K562 (cell line): ENCODE results near the gene MYRFL. TPM values are rescaled to one million over a fixed set of nuclear protein-coding genes. Genes with fewer than 3 reads are reported as not detected.
A peak's percentile ranks its signal among the peaks of the same experiment; 100 is the strongest.

ENCODE experiments used
- ATAC-seq: fragments of 200-7000 bp; cut with Tn5 transposase; 3 replicates; pipeline ENCODE4 v1.9.1; 2020; ENCODE audit warnings: moderate library complexity
- BruUV-seq: library from RNA; stranded (reverse); fragments of 400-500 nt; replicated peaks from 2 replicates; lab custom pipeline; 2021; lab: Mats Ljungman, UMichigan
- CTCF ChIA-PET: fragments of 300-600 bp; formaldehyde crosslinking; extraction: SDS; loops from one replicate; lab custom pipeline; 2021; ENCODE audit warnings: low intra/inter-chr PET ratio; lab: Yijun Ruan, JAX
- POLR2A ChIA-PET: fragments of 300-600, 350-650 bp; sonication (Branson Sonifier 250); formaldehyde crosslinking; extraction: SDS; loops from one replicate; lab custom pipeline; 2021; ENCODE audit warnings: antibody characterized with exemption, inconsistent platforms; lab: Yijun Ruan, JAX
- DNase-seq, 4 experiments: peaks; one replicate each; pipeline versions ENCODE4 v3.0.0 to v3.0.0-alpha.2; 2011 to 2018; ENCODE audit warnings: low spot score in 3 of 4, mixed read lengths in 3 of 4; ENCODE audit errors: extremely low read depth in 1 of 4
- FAIRE-seq: peaks from 2 replicates; lab custom pipeline; 2011; peaks lifted over from hg19 to GRCh38; lab: Jason Lieb, UNC
- H2AFZ ChIP-seq: 2 replicates; pipeline ENCODE4 v1.6.0; 2011; ENCODE audit warnings: low read depth, low read length, control low read depth, inconsistent platforms
- H3K27ac ChIP-seq: fragments of 200-600 bp; 3 replicates; pipeline ENCODE4 v1.8.0; 2011; ENCODE audit warnings: low read depth, mild to moderate bottlenecking, control low read depth, inconsistent platforms, low read length, moderate library complexity, mixed read lengths; ENCODE audit errors: extremely low read depth
- H3K27me3 ChIP-seq, 2 experiments: fragments of 300-600 bp in 1 of 2; 2 replicates in 1 of 2; 3 replicates in 1 of 2; pipeline versions ENCODE4 v1.6.0 to v1.8.0; 2011; ENCODE audit warnings: inconsistent platforms in 2 of 2, low read length in 2 of 2, mild to moderate bottlenecking in 1 of 2, mixed read lengths in 1 of 2, moderate library complexity in 1 of 2; ENCODE audit not compliant: control insufficient read depth in 2 of 2, insufficient read depth in 2 of 2
- H3K36me3 ChIP-seq: fragments of 300-600 bp; 3 replicates; pipeline ENCODE4 v1.8.0; 2011; ENCODE audit warnings: mild to moderate bottlenecking, low read length, inconsistent platforms; ENCODE audit not compliant: control insufficient read depth, insufficient read depth
- H3K4me1 ChIP-seq, 2 experiments: fragments of 200-600 bp in 1 of 2; replicated peaks in 1 of 2; 2 replicates in 1 of 2; 3 replicates in 1 of 2; pipeline versions ENCODE4 v1.5.1 to v1.8.0; 2011; ENCODE audit warnings: inconsistent platforms in 2 of 2, low read length in 2 of 2, mild to moderate bottlenecking in 1 of 2, mixed read lengths in 1 of 2, moderate library complexity in 1 of 2; ENCODE audit not compliant: control insufficient read depth in 2 of 2, insufficient read depth in 2 of 2
- H3K4me2 ChIP-seq: 2 replicates; pipeline ENCODE4 v1.6.1; 2011; ENCODE audit warnings: low read length, control low read depth, inconsistent platforms, mixed read lengths; ENCODE audit not compliant: insufficient read depth
- H3K4me3 ChIP-seq: fragments of 200-600 bp; sonication (generic), shearing (Covaris generic); 2 replicates; pipeline ENCODE4 v1.5.1; 2016; ENCODE audit warnings: control low read depth, inconsistent platforms
- H3K79me2 ChIP-seq: fragments of 200-600 bp; 3 replicates; pipeline ENCODE4 v1.8.0; 2011; ENCODE audit warnings: low read length, inconsistent platforms; ENCODE audit not compliant: control insufficient read depth, insufficient read depth
- H3K9ac ChIP-seq, 2 experiments: 2 replicates each; pipeline versions ENCODE4 v1.6.0 to v1.6.1; 2011; ENCODE audit warnings: low read depth in 2 of 2, low read length in 2 of 2, control low read depth in 1 of 2, inconsistent platforms in 1 of 2, mild to moderate bottlenecking in 1 of 2, mixed read lengths in 1 of 2; ENCODE audit not compliant: insufficient read depth in 1 of 2
- H3K9me1 ChIP-seq: one replicate; pipeline ENCODE4 v1.6.0; 2011; ENCODE audit warnings: inconsistent platforms, mild to moderate bottlenecking, low read length, moderate library complexity; ENCODE audit not compliant: control insufficient read depth, insufficient read depth
- H3K9me3 ChIP-seq: replicated peaks from 2 replicates; pipeline ENCODE4 v1.5.1; 2011; ENCODE audit warnings: low read depth, low read length, inconsistent platforms; ENCODE audit not compliant: control insufficient read depth, insufficient read depth
- H4K20me1 ChIP-seq: replicated peaks from 2 replicates; pipeline ENCODE4 v1.6.1; 2011; ENCODE audit warnings: low read length, inconsistent platforms, mixed read lengths; ENCODE audit not compliant: control insufficient read depth, insufficient read depth
- CBFA2T3 ChIP-seq: fragments of 450-650 bp; IDR thresholded peaks from 2 replicates; pipeline ENCODE4 v1.6.1; 2017
- PKNOX1 ChIP-seq: fragments of 450-650 bp; IDR thresholded peaks from 2 replicates; pipeline ENCODE4 v1.6.1; 2016
- SRF ChIP-seq, 2 experiments: fragments of 250-450, 450-650 bp in 1 of 2; sonication (Bioruptor Pico) in 1 of 2; sonication (generic) in 1 of 2; formaldehyde crosslinking; IDR thresholded peaks; 2 replicates each; pipeline versions ENCODE4 v1.5.0 to v1.5.1; 2020 to 2022; ENCODE audit warnings: mild to moderate bottlenecking in 1 of 2, missing genetic modification reagents in 1 of 2
- STAG1 ChIP-seq: sonication (generic); formaldehyde crosslinking; IDR thresholded peaks from 2 replicates; pipeline ENCODE4 v1.5.0; 2020; ENCODE audit warnings: missing genetic modification reagents, borderline replicate concordance
- TCF7 ChIP-seq: sonication (generic); IDR thresholded peaks from 2 replicates; pipeline ENCODE4 v1.6.1; 2016; ENCODE audit warnings: antibody characterized with exemption, borderline replicate concordance
- ZNF217 ChIP-seq: sonication (generic); formaldehyde crosslinking; IDR thresholded peaks from 2 replicates; pipeline ENCODE4 v1.8.0; 2022; ENCODE audit warnings: mild to moderate bottlenecking, missing genetic modification reagents
- ZNF707 ChIP-seq: fragments of 250-450 bp; sonication (Bioruptor Pico); conservative IDR thresholded peaks from 2 replicates; pipeline ENCODE4 v1.8.0; 2022; ENCODE audit warnings: inconsistent platforms, mild to moderate bottlenecking, moderate library complexity
- WGBS: fragments of 100-300 bp; shearing (Covaris generic); methylation state at CpG from one replicate; pipeline ENCODE4 v1.1.6; 2016; ENCODE audit warnings: low coverage, mixed read lengths; ENCODE audit not compliant: insufficient coverage; ENCODE audit errors: missing lambda C conversion rate; 5-methylcytosine and 5-hydroxymethylcytosine counted together
- in situ Hi-C: fragments of 300-500 bp; cut with MboI; formaldehyde crosslinking; loops from 4 replicates; pipeline ENCODE4 v1.15.0; 2018; ENCODE audit warnings: inconsistent platforms, mixed read lengths
- intact Hi-C: fragments of 100-400 bp; cut with micrococcal nuclease; formaldehyde crosslinking; loops from 2 replicates; pipeline ENCODE4 v1.14.2; 2022
- polyA plus RNA-seq, 8 experiments: library from polyadenylated mRNA; depleted of rRNA in 4 of 8; stranded (reverse) in 5 of 8; unstranded in 3 of 8; fragments of >200 nt; fragmentation: Nextera tagmentation in 2 of 8; fragmentation: Illumina TruSeq in 1 of 8; extraction: Ambion mirVana in 2 of 8; extraction: Trizol in 1 of 8; gene quantifications; 2 replicates each; pipeline versions ENCODE4 v1.2.1 to v1.2.3, GENCODE V29; 2011 to 2014; ENCODE audit warnings: inconsistent platforms in 1 of 8, missing spikeins in 1 of 8
- total RNA-seq, 7 experiments: library from RNA; depleted of rRNA in 6 of 7; stranded (reverse); fragments of >200 nt in 6 of 7; fragmentation: Illumina TruSeq in 2 of 7; extraction: Trizol in 2 of 7; gene quantifications; 2 replicates each; pipeline versions ENCODE4 v1.2.1 to v1.2.3, GENCODE V29; 2011 to 2021; ENCODE audit warnings: low replicate concordance in 1 of 7

Gene MYRFL
- total and polyA plus RNA-seq, 9 of the 15 experiments (the other 6 are each of a cell fraction or from before 2014, with no cell fraction given), result not detected

- no TSS peak for BruUV-seq
- H3K9ac ChIP-seq, result no peak overlapping the region
- ChIA-PET CTCF (no interaction called here), POLR2A (interaction anchor here (0.6 kb wide), 1 partner anchor 540 kb away, joined by 4 read pairs; no protein-coding TSS in a partner anchor)
- DNase-seq (no peak), ATAC-seq (no peak), FAIRE-seq (no peak)
- no peaks in the 10 kb centered on the region for H3K9me3 ChIP-seq
- H4K20me1 ChIP-seq, result no peaks in the 10 kb centered on the region
- H3K9me1 ChIP-seq, result no peaks in the 10 kb centered on the region
- WGBS, result 0% methylated on average over 2 of the region's 2 CpGs
- no peak overlapping the region for H3K27ac ChIP-seq
- H3K79me2 ChIP-seq, result no peaks in the 10 kb centered on the region
- no peaks in the 10 kb centered on the region for H3K27me3 ChIP-seq
- H3K4me2 ChIP-seq, result no peak overlapping the region
- in situ Hi-C loops, result no loop called here
- no peak overlapping the region for H3K4me3 ChIP-seq
- H3K36me3 ChIP-seq, result no peaks in the 10 kb centered on the region
- TF ChIP-seq ZNF707 (CRISPR knock-in tag) (peak; percentile 84), SRF (CRISPR knock-in tag; IDR thresholded peaks at IDR 0.05) (no peak)
- TF ChIP-seq, all 486 proteins: peak for 1
- H2AFZ ChIP-seq, result no peak overlapping the region
- intact Hi-C loops, result no loop called here
- H3K4me1 ChIP-seq, result no peaks in the 10 kb centered on the region
Observed at GRCh38 chr12:69918287-69918686, 93.3 kb downstream of the MYRFL start.

GRCh38 chr12:69919495-69919894 is 94.5 kb downstream of the MYRFL start:
- H3K9me3 ChIP-seq, result no peaks in the 10 kb centered on the region
- no peak overlapping the region for H2AFZ ChIP-seq
- ChIA-PET POLR2A (no interaction called here), CTCF (no interaction called here)
- no peaks in the 10 kb centered on the region for H4K20me1 ChIP-seq
- DNase-seq (no peak), ATAC-seq (no peak), FAIRE-seq (no peak)
- H3K9ac ChIP-seq, result no peak overlapping the region
- H3K9me1 ChIP-seq, result no peaks in the 10 kb centered on the region
- H3K79me2 ChIP-seq, result no peaks in the 10 kb centered on the region
- intact Hi-C loops (no loop called here), in situ Hi-C loops (no loop called here)
- no peak for TF ChIP-seq PKNOX1
- TF ChIP-seq ZNF217 (CRISPR knock-in tag), result no peak
- no peak for TF ChIP-seq TCF7
- no peak for TF ChIP-seq CBFA2T3
- TF ChIP-seq STAG1 (CRISPR knock-in tag), result no peak
- H3K4me3 ChIP-seq, result no peak overlapping the region
- no peaks in the 10 kb centered on the region for H3K27me3 ChIP-seq
- no peak overlapping the region for H3K4me2 ChIP-seq
- H3K27ac ChIP-seq, result no peak overlapping the region
- BruUV-seq, result no TSS peak
- no peaks in the 10 kb centered on the region for H3K36me3 ChIP-seq
- 3% methylated on average over 3 of the region's 3 CpGs for WGBS
- H3K4me1 ChIP-seq, result no peaks in the 10 kb centered on the region
